ENCODE measurements around the gene TMEM47.

DNA sequence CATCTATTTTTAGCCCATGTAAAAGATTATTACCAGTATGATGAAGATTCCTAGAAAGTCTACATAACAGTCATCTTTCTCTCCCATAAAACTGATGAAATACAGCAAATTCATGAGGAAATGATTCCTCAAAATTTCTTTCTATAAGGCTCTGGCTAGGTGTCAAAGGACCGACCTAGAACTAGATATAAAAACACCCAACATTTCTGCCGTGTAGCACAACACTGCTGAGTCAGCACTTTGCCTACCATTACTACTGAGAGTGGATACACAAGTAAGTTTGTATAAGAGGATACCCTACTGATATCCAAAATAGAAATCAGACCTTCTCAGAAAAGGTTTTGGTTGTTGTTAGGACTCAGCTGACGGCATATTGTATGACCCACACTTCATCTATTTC is 24.7 kb downstream of the TMEM47 start:
- no peak for TF ChIP-seq EZH2 (IDR thresholded peaks at IDR 0.05; ENCODE audit: insufficient read depth, poor library complexity, severe bottlenecking)
- TF ChIP-seq EZH2phosphoT487 (IDR thresholded peaks at IDR 0.05; ENCODE audit: insufficient read depth, low read depth), result no peak

Data from GM23248 (cell line).